ENCODE measurements around the gene SLC26A2.

Gene SLC26A2

GRCh38 chr5:149960272-149961185 is at the start of gene SLC26A2:
Gene SLC26A2, plus strand, starts transcription at chr5:149960758. Its CDS starts 16,895 bp downstream, at chr5:149977653.
- peak; percentile 96 for DNase-seq

GRCh38 chr5:149911031-149911430 is 49.5 kb upstream of the SLC26A2 start:
- no peak for DNase-seq

- DNase-seq: no peak
Observed at GRCh38 chr5:149912226-149912871, 48.2 kb upstream of the SLC26A2 start.

- peak; percentile 45 for DNase-seq
Observed at GRCh38 chr5:149913436-149914419, 46.8 kb upstream of the SLC26A2 start.

- no peak for DNase-seq
Observed at GRCh38 chr5:149915392-149916260, 44.9 kb upstream of the SLC26A2 start.

- DNase-seq: no peak
Observed at GRCh38 chr5:149916334-149917072, 44.1 kb upstream of the SLC26A2 start.

- DNase-seq: no peak
Observed at GRCh38 chr5:149917073-149917676, 43.4 kb upstream of the SLC26A2 start.

- no peak for DNase-seq
Observed at GRCh38 chr5:149921597-149921996, 39.0 kb upstream of the SLC26A2 start.

- no peak for DNase-seq
Observed at GRCh38 chr5:149922950-149923349, 37.6 kb upstream of the SLC26A2 start.

- no peak for DNase-seq
Observed at GRCh38 chr5:149924486-149924885, 36.1 kb upstream of the SLC26A2 start.

GRCh38 chr5:149930043-149930748 is 30.4 kb upstream of the SLC26A2 start:
- DNase-seq: no peak

GRCh38 chr5:149930749-149931574 is 29.6 kb upstream of the SLC26A2 start:
- DNase-seq: no peak

GRCh38 chr5:149931992-149932436 is 28.5 kb upstream of the SLC26A2 start:
- DNase-seq: no peak

GRCh38 chr5:149932445-149933350 is 27.9 kb upstream of the SLC26A2 start:
- no peak for DNase-seq

- DNase-seq: no peak
Observed at GRCh38 chr5:149935431-149935901, 25.1 kb upstream of the SLC26A2 start.

GRCh38 chr5:149936044-149936699 is 24.4 kb upstream of the SLC26A2 start:
- no peak for DNase-seq

GRCh38 chr5:149936700-149937091 is 23.9 kb upstream of the SLC26A2 start:
- no peak for DNase-seq

Data from GDM1 (cell line).